ENCODE results near the gene KLHL6. TPM values are rescaled to one million over a fixed set of nuclear protein-coding genes. Genes with fewer than 3 reads are reported as not detected.

KLHL6 gene
- total and polyA plus RNA-seq, 4 experiments from 2014 or later, result 8.4 to 56.1 (median 39.5) TPM

- no peaks in the 10 kb centered on the region for H3K9me3 ChIP-seq (ENCODE audit: control insufficient read depth in 1 of 2, low read length in 2 of 2)
- peaks cover 44 to 52% of the 10 kb centered on the region in 2 donors for H3K36me3 Mint-ChIP-seq
- H3K27ac ChIP-seq (ENCODE audit: low read depth, low read length), result no peak overlapping the region
- no peaks in the 10 kb centered on the region for H3K4me1 Mint-ChIP-seq
- H3K4me3 ChIP-seq (ENCODE audit: low read length in 2 of 2), result no peak overlapping the region
- no peaks in the 10 kb centered on the region for H3K27me3 ChIP-seq (ENCODE audit: insufficient read depth, low read length)
- no peaks in the 10 kb centered on the region for H3K27me3 Mint-ChIP-seq
- no peak for DNase-seq
- no peak overlapping the region for H3K4me3 Mint-ChIP-seq
- peaks cover 32% of the 10 kb centered on the region for H3K36me3 ChIP-seq (ENCODE audit: insufficient read depth, low read length)
- POLR2A ChIA-PET (ENCODE audit: partially characterized antibody), result no interaction called here
- intact Hi-C loops (cut with micrococcal nuclease), result no loop called here
- H3K27ac Mint-ChIP-seq, result peak overlapping the region in 2 of 7 donors; percentile 21 to 43
- CTCF ChIA-PET (ENCODE audit: partially characterized antibody), result interaction anchor here (0.9 to 1.8 kb wide), 3 partner anchors 12 to 111 kb away, joined by 3 to 6 read pairs (median 4); no protein-coding TSS in a partner anchor
- H3K4me1 ChIP-seq (ENCODE audit: insufficient read depth, low read length), result no peaks in the 10 kb centered on the region
- H3K9me3 Mint-ChIP-seq, result no peaks in the 10 kb centered on the region
These were observed 65.3 kb downstream of the KLHL6 start for GRCh38 chr3:183490211-183490601.

GRCh38 chr3:183489455-183490210 is 65.9 kb downstream of the KLHL6 start:
- H3K4me1 Mint-ChIP-seq, result no peaks in the 10 kb centered on the region
- CTCF ChIA-PET (ENCODE audit: partially characterized antibody), result interaction anchor here (0.9 to 1.8 kb wide), 3 partner anchors 11 to 111 kb away, joined by 3 to 6 read pairs (median 4); no protein-coding TSS in a partner anchor
- H3K4me3 Mint-ChIP-seq, result no peak overlapping the region
- H3K27ac Mint-ChIP-seq, result peak overlapping the region in 2 of 7 donors; percentile 10 to 27
- Histone ChIP-seq H3K4me3 (ENCODE audit: low read length in 2 of 2) (no peak overlapping the region), H3K36me3 (ENCODE audit: insufficient read depth, low read length) (peaks cover 32% of the 10 kb centered on the region), H3K4me1 (ENCODE audit: insufficient read depth, low read length) (no peaks in the 10 kb centered on the region), H3K27me3 (ENCODE audit: insufficient read depth, low read length) (no peaks in the 10 kb centered on the region), H3K9me3 (ENCODE audit: control insufficient read depth in 1 of 2, low read length in 2 of 2) (no peaks in the 10 kb centered on the region), H3K27ac (ENCODE audit: low read depth, low read length) (no peak overlapping the region)
- DNase-seq, result no peak
- intact Hi-C loops (cut with micrococcal nuclease), result no loop called here
- POLR2A ChIA-PET (ENCODE audit: partially characterized antibody), result no interaction called here
- no peaks in the 10 kb centered on the region for H3K9me3 Mint-ChIP-seq
- H3K36me3 Mint-ChIP-seq, result peaks cover 44 to 52% of the 10 kb centered on the region in 2 donors
- H3K27me3 Mint-ChIP-seq, result no peaks in the 10 kb centered on the region

- Mint-ChIP-seq H3K9me3 (no peaks in the 10 kb centered on the region), H3K27ac (peak overlapping the region in 4 of 7 donors; percentile 22 to 87 (median 35)), H3K36me3 (peaks cover 33 to 40% of the 10 kb centered on the region in 2 donors), H3K4me1 (no peaks in the 10 kb centered on the region), H3K4me3 (no peak overlapping the region), H3K27me3 (no peaks in the 10 kb centered on the region)
- Histone ChIP-seq H3K4me3 (ENCODE audit: low read length in 2 of 2) (no peak overlapping the region), H3K27ac (ENCODE audit: low read depth, low read length) (no peak overlapping the region), H3K27me3 (ENCODE audit: insufficient read depth, low read length) (no peaks in the 10 kb centered on the region), H3K4me1 (ENCODE audit: insufficient read depth, low read length) (no peaks in the 10 kb centered on the region), H3K9me3 (ENCODE audit: control insufficient read depth in 1 of 2, low read length in 2 of 2) (no peaks in the 10 kb centered on the region), H3K36me3 (ENCODE audit: insufficient read depth, low read length) (peaks cover 19% of the 10 kb centered on the region)
- CTCF ChIA-PET (ENCODE audit: partially characterized antibody), result interaction anchor here (1.0 to 2.0 kb wide), 4 partner anchors 20 to 279 kb away, joined by 3 to 5 read pairs (median 4); no protein-coding TSS in a partner anchor
- no peak for DNase-seq
- POLR2A ChIA-PET (ENCODE audit: partially characterized antibody), result interaction anchor here (2.1 kb wide), 1 partner anchor 147 kb away, joined by 6 read pairs; the partner anchor contains the start of gene KLHL24
- intact Hi-C loops (cut with micrococcal nuclease), result no loop called here
These were observed 67.2 kb downstream of the KLHL6 start for GRCh38 chr3:183488343-183488742.

GRCh38 chr3:183487896-183488295 is 67.6 kb downstream of the KLHL6 start:
- Mint-ChIP-seq H3K27me3 (no peaks in the 10 kb centered on the region), H3K36me3 (peaks cover 28 to 35% of the 10 kb centered on the region in 2 donors), H3K4me1 (no peaks in the 10 kb centered on the region), H3K9me3 (no peaks in the 10 kb centered on the region), H3K27ac (peak overlapping the region in 1 of 7 donors; percentile 8), H3K4me3 (no peak overlapping the region)
- ChIA-PET POLR2A (ENCODE audit: partially characterized antibody) (interaction anchor here (2.1 kb wide), 1 partner anchor 148 kb away, joined by 6 read pairs; the partner anchor contains the start of gene KLHL24), CTCF (ENCODE audit: partially characterized antibody) (interaction anchor here (0.5 to 2.0 kb wide), 5 partner anchors 19 to 279 kb away, joined by 3 to 5 read pairs (median 4); no protein-coding TSS in a partner anchor)
- no peak overlapping the region for H3K4me3 ChIP-seq (ENCODE audit: low read length in 2 of 2)
- DNase-seq, result no peak
- H3K36me3 ChIP-seq (ENCODE audit: insufficient read depth, low read length), result peaks cover 15% of the 10 kb centered on the region
- H3K9me3 ChIP-seq (ENCODE audit: control insufficient read depth in 1 of 2, low read length in 2 of 2), result no peaks in the 10 kb centered on the region
- H3K27ac ChIP-seq (ENCODE audit: low read depth, low read length), result no peak overlapping the region
- no peaks in the 10 kb centered on the region for H3K27me3 ChIP-seq (ENCODE audit: insufficient read depth, low read length)
- intact Hi-C loops (cut with micrococcal nuclease), result no loop called here
- H3K4me1 ChIP-seq (ENCODE audit: insufficient read depth, low read length), result no peaks in the 10 kb centered on the region

- Mint-ChIP-seq H3K9me3 (no peaks in the 10 kb centered on the region), H3K36me3 (peaks cover 19 to 27% of the 10 kb centered on the region in 2 donors), H3K27ac (peak overlapping the region in 4 of 7 donors; percentile 16 to 70 (median 42)), H3K27me3 (no peaks in the 10 kb centered on the region), H3K4me3 (no peak overlapping the region), H3K4me1 (no peaks in the 10 kb centered on the region)
- Histone ChIP-seq H3K36me3 (ENCODE audit: insufficient read depth, low read length) (peaks cover 6% of the 10 kb centered on the region), H3K27ac (ENCODE audit: low read depth, low read length) (no peak overlapping the region), H3K27me3 (ENCODE audit: insufficient read depth, low read length) (no peaks in the 10 kb centered on the region), H3K9me3 (ENCODE audit: control insufficient read depth in 1 of 2, low read length in 2 of 2) (no peaks in the 10 kb centered on the region), H3K4me3 (ENCODE audit: low read length in 2 of 2) (no peak overlapping the region), H3K4me1 (ENCODE audit: insufficient read depth, low read length) (no peaks in the 10 kb centered on the region)
- intact Hi-C loops (cut with micrococcal nuclease), result no loop called here
- no peak for DNase-seq
- ChIA-PET CTCF (ENCODE audit: partially characterized antibody) (interaction anchor here (0.6 to 2.0 kb wide), 4 partner anchors 104 to 280 kb away, joined by 3 to 5 read pairs (median 4); no protein-coding TSS in a partner anchor), POLR2A (ENCODE audit: partially characterized antibody) (interaction anchor here (2.1 kb wide), 1 partner anchor 149 kb away, joined by 6 read pairs; the partner anchor contains the start of gene KLHL24)
These were observed 68.5 kb downstream of the KLHL6 start for GRCh38 chr3:183487016-183487415.

GRCh38 chr3:183486472-183486871 is 69.0 kb downstream of the KLHL6 start:
- POLR2A ChIA-PET (ENCODE audit: partially characterized antibody), result no interaction called here
- CTCF ChIA-PET (ENCODE audit: partially characterized antibody), result interaction anchor here (0.6 to 1.8 kb wide), 3 partner anchors 105 to 281 kb away, joined by 3 to 5 read pairs (median 4); no protein-coding TSS in a partner anchor
- intact Hi-C loops (cut with micrococcal nuclease), result no loop called here

GRCh38 chr3:183485585-183485984 is 69.9 kb downstream of the KLHL6 start:
- no peaks in the 10 kb centered on the region for H3K27me3 ChIP-seq (ENCODE audit: insufficient read depth, low read length)
- no peak overlapping the region for H3K4me3 ChIP-seq (ENCODE audit: low read length in 2 of 2)
- no peak overlapping the region for H3K27ac ChIP-seq (ENCODE audit: low read depth, low read length)
- H3K4me1 ChIP-seq (ENCODE audit: insufficient read depth, low read length), result no peaks in the 10 kb centered on the region
- intact Hi-C loops (cut with micrococcal nuclease), result no loop called here
- Mint-ChIP-seq H3K27me3 (no peaks in the 10 kb centered on the region), H3K9me3 (no peaks in the 10 kb centered on the region), H3K36me3 (peaks cover 7 to 14% of the 10 kb centered on the region in 2 donors), H3K27ac (peak overlapping the region in 4 of 7 donors; percentile 48 to 74 (median 58)), H3K4me1 (no peaks in the 10 kb centered on the region), H3K4me3 (no peak overlapping the region)
- CTCF ChIA-PET (ENCODE audit: partially characterized antibody), result interaction anchor here (0.8 to 1.8 kb wide), 2 partner anchors 10 to 106 kb away, joined by 5 read pairs; no protein-coding TSS in a partner anchor
- POLR2A ChIA-PET (ENCODE audit: partially characterized antibody), result no interaction called here
- no peaks in the 10 kb centered on the region for H3K36me3 ChIP-seq (ENCODE audit: insufficient read depth, low read length)
- no peak for DNase-seq
- H3K9me3 ChIP-seq (ENCODE audit: control insufficient read depth in 1 of 2, low read length in 2 of 2), result no peaks in the 10 kb centered on the region

More at GRCh38 chr3:183486472-183486871, 69.0 kb downstream of the KLHL6 start:
- Histone ChIP-seq H3K4me1 (ENCODE audit: insufficient read depth, low read length) (no peaks in the 10 kb centered on the region), H3K9me3 (ENCODE audit: control insufficient read depth in 1 of 2, low read length in 2 of 2) (no peaks in the 10 kb centered on the region), H3K4me3 (ENCODE audit: low read length in 2 of 2) (no peak overlapping the region), H3K27me3 (ENCODE audit: insufficient read depth, low read length) (no peaks in the 10 kb centered on the region), H3K27ac (ENCODE audit: low read depth, low read length) (no peak overlapping the region), H3K36me3 (ENCODE audit: insufficient read depth, low read length) (peaks cover 3% of the 10 kb centered on the region)
- H3K9me3 Mint-ChIP-seq, result no peaks in the 10 kb centered on the region
- no peak for DNase-seq
- H3K27me3 Mint-ChIP-seq, result no peaks in the 10 kb centered on the region
- H3K4me1 Mint-ChIP-seq, result no peaks in the 10 kb centered on the region
- peak overlapping the region in 3 of 7 donors; percentile 47 to 58 (median 52) for H3K27ac Mint-ChIP-seq
- no peak overlapping the region for H3K4me3 Mint-ChIP-seq
- H3K36me3 Mint-ChIP-seq, result peaks cover 15 to 21% of the 10 kb centered on the region in 2 donors
